HG02885 (cell line): ENCODE measurements around the gene CENPQ.

ENCODE experiments used
- ATAC-seq: cut with Tn5 transposase; IDR thresholded peaks from one replicate; pipeline ENCODE4 v1.9.1; 2021; ENCODE audit warnings: mild to moderate bottlenecking; ENCODE audit not compliant: unreplicated experiment, poor library complexity

CENPQ gene

DNA sequence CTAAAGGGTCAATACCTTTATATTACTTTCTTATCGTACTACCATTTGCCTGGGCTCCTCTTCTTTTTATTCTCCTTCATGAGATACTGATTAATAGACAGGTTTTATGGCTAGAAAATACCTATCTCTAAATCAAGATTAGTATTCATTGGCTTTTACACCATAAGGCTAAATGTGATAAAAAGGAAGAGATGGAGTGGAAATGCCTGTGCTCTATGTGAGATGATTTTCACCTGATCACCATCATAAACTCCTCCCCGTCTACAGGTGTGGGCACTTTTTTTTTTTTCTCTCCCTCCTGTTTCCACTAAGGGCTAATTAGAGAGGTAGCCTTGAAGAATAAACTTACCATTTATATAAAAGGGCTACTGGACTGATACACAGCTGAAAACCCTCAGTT, 36.5 kb downstream of the CENPQ start, which contains the start of gene GLYATL3:
Gene GLYATL3 (plus strand): TSS at position 301 of the 400 bp plus-strand sequence. CDS start 12,068 bp downstream, outside the sequence.
- ATAC-seq: no peak

DNA sequence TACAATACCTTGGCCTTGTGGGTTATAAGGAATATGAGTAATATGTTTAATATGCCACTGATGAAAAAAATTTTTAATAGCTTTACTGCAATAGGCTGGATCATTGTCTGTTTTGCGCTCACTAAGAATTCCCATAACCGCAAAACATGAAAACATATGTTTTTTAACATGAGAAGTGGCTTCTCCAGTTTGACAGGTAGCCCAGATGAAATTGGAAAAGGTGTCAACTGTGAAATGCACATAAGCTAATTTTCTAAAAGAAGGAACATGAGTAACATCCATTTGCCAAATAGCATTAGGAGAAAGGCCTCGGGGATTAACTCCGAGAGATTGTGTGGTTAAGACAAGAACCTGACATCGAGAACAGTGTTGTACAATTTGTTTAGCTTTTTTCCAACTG, 41.5 kb downstream of the CENPQ start:
- no peak for ATAC-seq

DNA sequence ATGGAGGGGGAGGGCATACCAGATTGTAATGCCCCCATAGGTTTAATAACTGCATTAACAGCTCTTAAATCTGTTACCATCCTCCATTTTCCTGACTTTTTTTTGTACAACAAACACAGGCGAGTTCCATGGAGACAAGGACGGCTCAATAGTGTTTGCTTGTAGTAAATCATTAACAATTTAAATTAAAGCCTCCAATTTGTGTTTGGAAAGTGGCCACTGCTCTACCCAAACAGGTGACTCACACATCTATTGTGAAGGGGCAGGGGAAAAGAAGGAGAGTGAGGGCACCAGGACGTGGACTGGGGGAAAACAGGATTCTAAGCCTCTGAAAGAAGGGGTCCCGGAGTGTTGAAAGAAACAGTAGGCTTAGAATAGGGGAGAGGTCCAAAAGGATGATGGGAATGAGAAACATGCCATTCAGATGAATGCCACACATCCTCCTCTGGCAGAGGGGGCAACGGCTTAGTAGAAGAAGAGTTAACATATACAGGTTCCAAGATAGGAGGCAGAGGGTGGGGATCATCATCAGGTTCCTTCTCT, 43.5 kb downstream of the CENPQ start:
- no peak for ATAC-seq

DNA sequence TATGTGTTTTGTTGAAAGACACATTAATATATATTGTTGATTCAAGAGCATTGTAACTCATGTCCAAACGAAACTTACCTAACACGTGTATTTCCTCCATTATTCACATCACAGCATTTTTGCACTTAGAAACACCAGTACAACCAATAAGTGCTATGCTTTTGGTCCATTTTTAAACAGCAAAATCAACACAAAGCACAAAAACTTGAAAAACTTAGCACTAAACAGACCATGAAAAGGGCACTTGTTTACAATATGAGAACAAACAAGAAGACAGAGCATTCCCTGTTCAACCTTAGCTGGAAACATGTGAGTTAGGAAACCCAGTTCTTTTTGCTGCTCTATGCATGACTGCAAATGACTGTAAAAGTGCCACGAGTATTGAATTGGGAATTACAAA, 46.2 kb downstream of the CENPQ start:
- no peak for ATAC-seq

DNA sequence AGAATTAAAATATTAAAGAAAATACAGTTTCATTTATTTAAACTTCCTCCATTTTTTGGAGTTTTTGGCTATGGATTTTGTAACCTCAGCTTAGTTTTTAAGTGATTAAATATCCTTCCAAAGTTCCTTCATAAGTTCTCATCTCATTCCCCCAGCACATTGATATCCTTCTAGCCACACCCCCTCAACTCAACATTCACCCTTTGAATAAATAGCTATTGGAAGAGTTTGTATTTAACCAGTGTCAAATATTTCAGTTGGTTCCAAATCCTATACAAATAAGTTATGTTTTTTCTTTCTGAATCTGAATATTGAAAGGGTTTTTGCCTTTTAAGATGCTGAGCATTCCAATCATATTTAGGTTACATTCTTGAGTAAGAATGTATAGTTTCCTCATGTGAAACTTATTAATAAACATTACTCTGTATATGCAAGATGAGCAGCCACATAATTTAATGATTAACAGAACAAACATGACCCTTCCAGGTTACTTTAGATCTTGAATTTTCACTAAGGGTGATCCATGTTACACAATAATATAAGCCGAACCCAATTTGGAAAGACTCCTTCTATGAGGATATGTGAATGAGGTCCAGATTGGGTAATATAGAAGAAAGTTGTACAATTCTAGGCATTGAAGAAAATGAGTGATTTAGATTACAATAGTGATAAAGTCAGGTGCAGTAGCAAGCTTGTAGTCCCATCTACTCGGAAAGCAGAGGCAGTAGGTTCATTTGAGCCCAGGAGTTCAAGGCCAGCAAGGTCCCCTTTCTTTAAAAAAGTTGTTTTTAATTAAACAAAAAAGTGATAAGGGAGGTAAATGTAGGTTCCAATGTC, 50.2 kb downstream of the CENPQ start:
- no peak for ATAC-seq

DNA sequence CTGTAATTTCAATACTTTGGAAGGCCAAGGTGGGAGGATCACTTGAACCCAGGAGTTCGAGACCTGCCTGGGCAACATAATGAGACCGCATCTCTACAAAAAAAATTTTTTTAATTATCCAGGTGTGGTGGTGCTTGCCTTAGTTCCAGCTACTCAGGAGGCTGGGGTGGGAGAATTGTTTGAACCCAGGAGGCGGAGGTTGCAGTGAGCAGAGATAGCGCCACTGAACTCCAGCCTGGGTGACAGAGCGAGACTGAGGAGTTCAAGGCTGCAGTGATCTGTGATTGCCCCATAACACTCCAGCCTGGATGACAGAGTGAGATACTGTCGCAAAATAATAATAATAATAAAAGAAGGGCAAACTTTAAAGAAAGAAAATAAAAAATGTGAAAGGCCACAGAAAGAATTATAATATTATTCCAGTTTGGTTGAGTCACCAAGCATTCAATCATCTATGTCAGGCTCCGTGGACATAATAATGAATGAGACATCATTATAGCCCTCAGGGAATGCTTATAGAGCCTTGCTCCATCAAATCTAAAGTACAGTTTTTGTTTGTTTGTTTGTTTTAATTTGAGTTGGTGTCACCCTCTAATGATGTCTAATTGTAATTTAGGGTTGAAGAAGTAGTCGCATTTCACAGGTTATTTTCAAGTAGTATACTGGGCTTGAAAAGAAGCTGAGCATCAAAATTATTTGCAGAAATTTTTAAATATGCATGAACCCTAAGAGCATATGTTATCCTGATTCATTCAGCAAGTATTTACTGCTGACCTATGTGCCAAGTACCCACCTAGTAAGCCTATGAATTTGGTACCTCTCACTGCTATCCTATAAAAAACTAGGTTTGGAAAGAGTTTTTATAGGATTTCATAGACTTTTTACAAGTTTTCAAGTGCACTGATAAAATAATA, 51.7 kb downstream of the CENPQ start:
- no peak for ATAC-seq

DNA sequence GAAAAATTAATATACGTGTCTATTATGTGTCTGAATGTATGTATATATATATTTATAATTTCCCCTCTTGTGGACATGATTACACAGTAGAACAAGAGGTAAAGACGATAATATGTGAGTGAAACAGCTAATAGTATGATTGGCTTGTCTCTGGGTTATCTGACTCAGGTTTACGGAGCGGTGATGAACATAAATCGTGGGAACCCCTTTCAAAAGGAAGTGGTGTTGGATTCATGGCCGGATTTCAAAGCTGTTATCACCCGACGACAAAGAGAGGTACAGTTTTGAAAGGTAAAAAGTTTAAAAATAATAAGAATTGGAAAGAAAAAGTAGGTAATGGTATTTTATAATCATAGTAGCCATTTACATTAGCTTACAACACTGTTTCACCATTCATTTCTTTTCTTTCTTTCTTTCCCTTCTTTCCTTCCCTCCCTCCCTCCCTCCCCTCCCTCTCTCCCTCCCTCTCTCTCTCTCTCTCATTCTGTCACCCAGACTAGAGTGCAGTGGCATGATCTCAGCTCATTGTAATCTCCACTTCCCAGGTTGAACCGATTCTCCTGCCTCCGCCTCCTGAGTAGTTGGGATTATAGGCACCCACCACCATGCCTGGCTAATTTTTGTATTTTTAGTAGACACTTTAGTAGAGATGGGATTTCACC, 52.4 kb downstream of the CENPQ start:
- ATAC-seq: no peak

GRCh38 chr6:49516147-49516505, 53.0 kb downstream of the CENPQ start:
- no peak for ATAC-seq

GRCh38 chr6:49517919-49518318, 54.7 kb downstream of the CENPQ start:
- no peak for ATAC-seq

DNA sequence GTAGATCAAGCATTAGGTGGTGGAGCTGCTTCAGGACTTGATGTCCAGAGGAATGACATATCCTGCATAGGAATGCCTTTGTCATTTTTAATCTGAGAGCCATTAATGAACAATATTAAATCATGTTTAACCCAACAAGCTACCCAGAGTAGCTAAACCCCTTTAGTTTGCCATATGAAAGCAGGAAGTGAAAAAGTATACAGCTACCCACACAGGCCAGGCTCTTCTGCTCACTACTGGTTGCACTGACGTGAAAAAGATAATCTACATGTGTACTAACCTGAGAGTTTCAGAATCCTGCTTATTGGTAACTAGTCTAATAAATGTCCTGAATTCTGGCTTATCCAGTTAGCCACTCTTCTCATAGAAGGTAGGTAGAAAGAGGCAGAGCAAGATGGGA, 56.5 kb downstream of the CENPQ start:
- ATAC-seq: peak; percentile 95

GRCh38 chr6:49522710-49523593, 59.8 kb downstream of the CENPQ start:
- ATAC-seq: no peak

DNA sequence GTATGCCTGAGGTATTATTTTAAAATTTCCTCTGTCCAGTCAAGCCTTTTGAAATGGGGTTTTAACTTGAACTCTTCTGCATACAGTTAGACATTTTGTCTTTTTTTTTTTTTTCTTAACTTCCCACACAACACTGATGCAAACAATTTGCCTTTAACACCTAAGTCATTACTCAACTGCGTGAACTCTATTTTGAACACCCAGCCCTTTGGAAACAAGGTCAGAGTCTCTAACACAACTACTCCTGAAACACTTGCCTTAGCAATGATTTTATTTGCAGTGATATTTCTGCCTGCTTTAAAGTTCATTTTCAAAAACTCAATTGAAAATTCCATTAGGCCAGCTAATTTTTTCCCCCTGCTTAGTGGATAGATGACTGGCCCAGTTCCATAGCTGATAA, 60.7 kb downstream of the CENPQ start:
- no peak for ATAC-seq

GRCh38 chr6:49524541-49524940, 61.4 kb downstream of the CENPQ start:
- ATAC-seq: no peak

- no peak for ATAC-seq
Observed at GRCh38 chr6:49526598-49526997, 63.4 kb downstream of the CENPQ start.

DNA sequence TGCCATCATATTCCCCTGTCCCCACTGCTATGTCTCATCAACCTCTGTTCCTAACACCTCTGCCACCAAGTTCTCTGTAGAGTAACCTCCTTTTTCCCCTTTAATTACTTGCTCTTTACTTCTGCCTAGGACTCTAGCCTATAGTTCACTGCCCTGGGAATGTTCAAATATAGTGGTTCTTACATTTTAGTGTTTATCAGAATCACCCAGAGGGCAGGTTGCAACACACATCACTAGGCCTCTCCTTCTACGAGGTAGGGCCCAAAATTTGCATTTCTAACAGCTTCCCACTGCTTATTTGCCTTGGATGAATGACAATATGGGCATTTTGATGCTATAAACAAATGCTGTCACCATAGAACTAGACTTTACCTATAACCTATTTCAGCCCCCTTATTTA, 64.2 kb downstream of the CENPQ start:
- no peak for ATAC-seq

DNA sequence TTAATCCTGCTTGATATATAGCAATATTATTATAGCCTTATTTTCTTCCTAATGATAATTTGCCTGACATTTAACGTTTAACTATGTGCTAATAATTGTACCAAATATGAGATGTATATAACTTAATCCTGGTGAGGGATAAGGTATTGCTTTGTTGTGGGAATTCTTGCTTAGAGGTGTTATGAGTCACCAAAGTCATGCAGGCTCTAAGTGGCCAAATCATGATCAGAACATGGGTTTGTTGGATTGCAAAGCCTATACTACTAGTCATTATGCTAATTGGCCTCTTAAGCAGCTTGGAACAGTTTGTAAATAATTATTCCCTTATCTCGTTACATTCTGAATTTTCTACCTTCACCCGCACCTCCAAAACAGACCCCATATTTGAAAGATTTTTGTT, 65.4 kb downstream of the CENPQ start:
- no peak for ATAC-seq

DNA sequence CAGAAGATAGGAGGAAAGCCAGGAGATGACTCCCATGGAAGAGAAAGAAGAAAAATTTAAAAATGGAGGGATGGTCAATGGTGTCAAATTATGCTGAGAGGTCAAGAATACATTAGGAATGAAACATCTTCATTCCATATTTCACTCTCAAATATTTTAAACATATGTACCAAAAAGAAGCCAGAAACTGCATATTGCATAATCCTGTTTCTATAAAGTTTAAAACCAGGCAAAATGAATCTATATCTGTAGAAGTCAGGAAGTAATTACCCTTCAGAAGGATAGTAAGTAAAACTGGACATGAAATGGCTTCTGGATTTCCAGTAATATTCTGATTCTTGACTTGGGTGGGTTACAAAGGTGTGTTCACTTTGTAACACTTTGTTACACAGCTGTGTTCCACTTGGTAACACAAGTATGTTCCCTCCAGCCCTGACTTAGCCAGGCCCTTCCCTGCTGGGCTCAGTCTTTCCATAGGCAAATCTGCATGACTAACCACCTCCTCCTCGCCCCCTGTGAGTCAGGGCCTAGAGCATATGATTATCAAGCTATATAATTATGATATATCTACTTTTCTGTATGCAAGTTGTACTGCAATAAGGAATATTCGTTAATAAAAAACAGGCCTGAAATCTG, 67.1 kb downstream of the CENPQ start:
- ATAC-seq: no peak

GRCh38 chr6:49531774-49532569, 68.8 kb downstream of the CENPQ start:
- peak; percentile 97 for ATAC-seq
